Measurements from ENCODE around the gene HEG1. TPM values are rescaled to one million over a fixed set of nuclear protein-coding genes. Genes with fewer than 3 reads are reported as not detected.

Gene HEG1
- total and polyA plus RNA-seq, 2 of the 13 experiments (the other 11 are each of a cell fraction or from before 2014, with no cell fraction given): 10.7 to 18.2 TPM

- in situ Hi-C loops (cut with HindIII; ENCODE audit: extremely low pct_ligation_motif_present, low pct_unique_long_range_greater_than_20kb) (no loop called here), intact Hi-C loops (cut with micrococcal nuclease; ENCODE audit: unreplicated experiment) (no loop called here)
- Histone ChIP-seq H3K4me3 (replicated peaks in 1 of 3; ENCODE audit: insufficient read depth in 1 of 3, low read depth in 2 of 3, low read length in 3 of 3) (no peak overlapping the region), H3K9ac (ENCODE audit: insufficient read depth, low read depth, low read length) (no peak overlapping the region), H3K27me3 (ENCODE audit: control insufficient read depth in 1 of 2, insufficient read depth in 2 of 2, low read length in 2 of 2) (no peaks in the 10 kb centered on the region), H3K36me3 (replicated peaks in 1 of 2; ENCODE audit: control insufficient read depth in 1 of 2, insufficient read depth in 2 of 2, low read length in 2 of 2) (no peaks in the 10 kb centered on the region), H3K27ac (ENCODE audit: extremely low read length, insufficient read depth, low read length) (no peak overlapping the region), H3K79me2 (ENCODE audit: insufficient read depth, low read length) (no peaks in the 10 kb centered on the region), H3K9me3 (ENCODE audit: low read length) (no peaks in the 10 kb centered on the region), H3K4me2 (ENCODE audit: low read depth, low read length) (no peak overlapping the region), H2AFZ (ENCODE audit: low read length) (no peak overlapping the region), H3K4me1 (ENCODE audit: insufficient read depth, low read length) (no peaks in the 10 kb centered on the region), H4K20me1 (ENCODE audit: insufficient read depth, low read length) (no peaks in the 10 kb centered on the region)
- FAIRE-seq (no peak), ATAC-seq (peak; percentile 26; the same call in 1 of the 3 replicates), DNase-seq (ENCODE audit: low spot score) (no peak)
- no peak for TF ChIP-seq NFE2L2 (IDR thresholded peaks at IDR 0.05; ENCODE audit: low read length)
- no peak for TF ChIP-seq ZNF501 (CRISPR knock-in tag; IDR thresholded peaks at IDR 0.05)
- TF ChIP-seq ZNF326 (CRISPR knock-in tag; IDR thresholded peaks at IDR 0.05; ENCODE audit: borderline replicate concordance): no peak
- TF ChIP-seq, protein P1, sequence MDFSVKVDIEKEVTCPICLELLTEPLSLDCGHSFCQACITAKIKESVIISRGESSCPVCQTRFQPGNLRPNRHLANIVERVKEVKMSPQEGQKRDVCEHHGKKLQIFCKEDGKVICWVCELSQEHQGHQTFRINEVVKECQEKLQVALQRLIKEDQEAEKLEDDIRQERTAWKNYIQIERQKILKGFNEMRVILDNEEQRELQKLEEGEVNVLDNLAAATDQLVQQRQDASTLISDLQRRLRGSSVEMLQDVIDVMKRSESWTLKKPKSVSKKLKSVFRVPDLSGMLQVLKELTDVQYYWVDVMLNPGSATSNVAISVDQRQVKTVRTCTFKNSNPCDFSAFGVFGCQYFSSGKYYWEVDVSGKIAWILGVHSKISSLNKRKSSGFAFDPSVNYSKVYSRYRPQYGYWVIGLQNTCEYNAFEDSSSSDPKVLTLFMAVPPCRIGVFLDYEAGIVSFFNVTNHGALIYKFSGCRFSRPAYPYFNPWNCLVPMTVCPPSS (IDR thresholded peaks at IDR 0.05): no peak
- TF ChIP-seq REST (IDR thresholded peaks at IDR 0.05; ENCODE audit: borderline replicate concordance in 1 of 2, low read depth in 1 of 2, low read length in 2 of 2): peak in 1 of 2 experiments; percentile 79; a peak in 3 of 4 replicates
- 0 out of 2 replicates have a peak, but pooled peaks have one; percentile 57 for TF ChIP-seq MIER2 (CRISPR knock-in tag; IDR thresholded peaks at IDR 0.05)
- TF ChIP-seq, protein P2, sequence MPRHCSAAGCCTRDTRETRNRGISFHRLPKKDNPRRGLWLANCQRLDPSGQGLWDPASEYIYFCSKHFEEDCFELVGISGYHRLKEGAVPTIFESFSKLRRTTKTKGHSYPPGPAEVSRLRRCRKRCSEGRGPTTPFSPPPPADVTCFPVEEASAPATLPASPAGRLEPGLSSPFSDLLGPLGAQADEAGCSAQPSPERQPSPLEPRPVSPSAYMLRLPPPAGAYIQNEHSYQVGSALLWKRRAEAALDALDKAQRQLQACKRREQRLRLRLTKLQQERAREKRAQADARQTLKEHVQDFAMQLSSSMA (CRISPR knock-in tag; IDR thresholded peaks at IDR 0.05): no peak
- no peak for TF ChIP-seq ZSCAN25 (CRISPR knock-in tag; IDR thresholded peaks at IDR 0.05)
- TF ChIP-seq PAWR (CRISPR knock-in tag; IDR thresholded peaks at IDR 0.05; ENCODE audit: borderline replicate concordance): no peak
- WGBS (ENCODE audit: low lambda C conversion rate): 34% methylated on average over 6 of the region's 6 CpGs
- POLR2A ChIA-PET: no interaction called here
- CTCF ChIA-PET (ENCODE audit: low intra/inter-chr PET ratio, low total read pairs): no interaction called here
- no TSS peak for BruUV-seq (replicated peaks)
Measured at GRCh38 chr3:125102470-125102869, 46.7 kb upstream of the HEG1 start.

Measured in HepG2 (cell line).